ENCODE results near the gene EPB41L4B.

DNA sequence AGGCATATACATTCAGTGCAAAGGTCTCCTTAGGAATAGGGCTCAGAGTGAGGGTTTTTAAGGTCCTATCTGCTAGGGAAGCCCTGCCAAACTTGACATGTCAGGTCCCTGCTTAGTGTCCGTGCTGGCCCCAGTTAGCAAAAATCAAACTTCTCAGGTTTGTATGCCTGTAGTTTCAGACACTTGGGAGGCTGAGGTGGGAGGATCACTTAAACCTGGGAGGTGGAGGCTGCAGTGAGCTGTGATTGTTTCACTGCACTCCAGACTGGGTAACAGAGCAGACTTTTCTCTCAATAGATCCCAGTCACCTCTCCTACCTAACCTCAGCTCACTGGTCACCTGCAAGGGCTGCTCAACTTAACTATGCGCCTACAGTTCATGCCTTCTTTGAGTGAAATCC is 182.4 kb downstream of the EPB41L4B start:
- no peak for TF ChIP-seq POLR2AphosphoS5 (IDR thresholded peaks at IDR 0.05; ENCODE audit: low read depth, low read length)
- no peak for TF ChIP-seq POLR2A (IDR thresholded peaks at IDR 0.05; ENCODE audit: low read depth, low read length)
